ENCODE results near the gene SUSD4. TPM values are rescaled to one million over a fixed set of nuclear protein-coding genes. Genes with fewer than 3 reads are reported as not detected.

Gene SUSD4
- total and polyA plus RNA-seq, 2 of the 8 experiments (the other 6 are each of a cell fraction or from before 2014, with no cell fraction given), result 3.9 to 5.2 TPM

- no peak for TF ChIP-seq SAP30 (IDR thresholded peaks at IDR 0.05; ENCODE audit: insufficient read depth, insufficient replicate concordance, low read length)
- no peak for TF ChIP-seq NANOG (IDR thresholded peaks at IDR 0.05; ENCODE audit: insufficient read depth, low read depth, low read length, poor library complexity, severe bottlenecking)
- no peak for TF ChIP-seq CBX5 (IDR thresholded peaks at IDR 0.05; ENCODE audit: low read depth, low read length)
Measured at GRCh38 chr1:223179786-223180185, 184.2 kb downstream of the SUSD4 start (continued).

Data from H1 (cell line).